Measurements from ENCODE around the gene PRKCE. TPM values are rescaled to one million over a fixed set of nuclear protein-coding genes. Genes with fewer than 3 reads are reported as not detected.

PRKCE gene
- polyA plus RNA-seq, 3 donors: 1.3 to 7.7 (median 2.3) TPM

- TF ChIP-seq CTCF (IDR thresholded peaks at IDR 0.05): no peak
- Histone ChIP-seq H3K9ac (ENCODE audit: insufficient read depth, low read length, poor library complexity, severe bottlenecking) (no peak overlapping the region), H3K36me3 (replicated peaks in 1 of 2; ENCODE audit: control insufficient read depth in 1 of 2, insufficient read depth in 2 of 2, low read length in 2 of 2) (no peaks in the 10 kb centered on the region), H3K9me3 (replicated peaks in 1 of 2; ENCODE audit: control insufficient read depth in 1 of 2, insufficient read depth in 1 of 2, low read length in 2 of 2) (no peaks in the 10 kb centered on the region), H3K4me1 (ENCODE audit: control insufficient read depth in 1 of 2, insufficient read depth in 2 of 2, low read length in 2 of 2) (peaks cover 11 to 12% of the 10 kb centered on the region in 2 donors), H3K27me3 (ENCODE audit: control insufficient read depth in 2 of 2, insufficient read depth in 2 of 2, low read length in 2 of 2) (no peaks in the 10 kb centered on the region), H4K20me1 (ENCODE audit: insufficient read depth, low read length) (no peaks in the 10 kb centered on the region), H3K27ac (ENCODE audit: low read depth in 1 of 2, low read length in 2 of 2) (no peak overlapping the region), H3K4me2 (replicated peaks; ENCODE audit: extremely low read depth, low read length, poor library complexity, severe bottlenecking) (no peak overlapping the region), H2AFZ (ENCODE audit: insufficient read depth, low read depth, low read length, poor library complexity, severe bottlenecking) (no peak overlapping the region), H3K4me3 (replicated peaks in 1 of 3; ENCODE audit: low read depth in 2 of 3, low read length in 3 of 3) (no peak overlapping the region), H3K79me2 (ENCODE audit: insufficient read depth, low read length) (no peaks in the 10 kb centered on the region)
- Mint-ChIP-seq H3K4me1 (peaks cover 17% of the 10 kb centered on the region), H3K27me3 (ENCODE audit: low read depth in 3 of 3) (peaks cover 0 to 1% (median 1%) of the 10 kb centered on the region in 3 donors), H3K36me3 (peaks cover 0 to 2% of the 10 kb centered on the region in 2 donors), H3K27ac (no peak overlapping the region), H3K4me3 (no peak overlapping the region), H3K9me3 (no peaks in the 10 kb centered on the region)
- intact Hi-C loops (cut with micrococcal nuclease): no loop called here
- WGBS (ENCODE audit: insufficient coverage): no CpG with 5 or more reads among the region's 3 CpGs
- DNase-seq: no peak
Observed at GRCh38 chr2:45867349-45867748, 215.9 kb downstream of the PRKCE start.

DNA sequence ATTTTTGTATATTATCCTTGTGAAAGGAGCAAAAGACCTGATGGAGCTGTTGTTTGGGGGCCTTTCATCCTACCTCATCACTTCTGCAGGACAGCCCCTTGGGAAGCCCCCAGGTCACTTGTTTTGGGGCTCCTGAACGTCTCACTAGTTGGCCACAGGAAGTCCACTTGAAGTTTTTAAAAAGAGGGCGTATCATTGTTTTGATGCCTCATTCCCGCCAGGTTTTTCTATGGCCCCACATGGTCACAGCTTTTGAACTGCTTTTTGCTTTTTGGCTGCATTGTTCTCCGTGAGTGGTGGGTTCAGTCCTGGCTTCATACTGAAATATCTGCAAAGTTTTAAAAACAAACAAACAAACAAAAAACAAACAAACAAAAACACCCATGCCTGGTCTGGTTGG is 216.3 kb downstream of the PRKCE start:
- H3K36me3 Mint-ChIP-seq: peaks cover 3 to 6% of the 10 kb centered on the region in 2 donors
- Histone ChIP-seq H3K9ac (ENCODE audit: insufficient read depth, low read length, poor library complexity, severe bottlenecking) (no peak overlapping the region), H3K4me2 (replicated peaks; ENCODE audit: extremely low read depth, low read length, poor library complexity, severe bottlenecking) (no peak overlapping the region), H3K4me3 (replicated peaks in 1 of 3; ENCODE audit: low read depth in 2 of 3, low read length in 3 of 3) (no peak overlapping the region), H3K4me1 (ENCODE audit: control insufficient read depth in 1 of 2, insufficient read depth in 2 of 2, low read length in 2 of 2) (peaks cover 6 to 8% of the 10 kb centered on the region in 2 donors), H2AFZ (ENCODE audit: insufficient read depth, low read depth, low read length, poor library complexity, severe bottlenecking) (no peak overlapping the region), H3K27me3 (ENCODE audit: control insufficient read depth in 2 of 2, insufficient read depth in 2 of 2, low read length in 2 of 2) (no peaks in the 10 kb centered on the region), H3K27ac (ENCODE audit: low read depth in 1 of 2, low read length in 2 of 2) (no peak overlapping the region), H3K79me2 (ENCODE audit: insufficient read depth, low read length) (no peaks in the 10 kb centered on the region), H3K36me3 (replicated peaks in 1 of 2; ENCODE audit: control insufficient read depth in 1 of 2, insufficient read depth in 2 of 2, low read length in 2 of 2) (no peaks in the 10 kb centered on the region), H4K20me1 (ENCODE audit: insufficient read depth, low read length) (no peaks in the 10 kb centered on the region), H3K9me3 (replicated peaks in 1 of 2; ENCODE audit: control insufficient read depth in 1 of 2, insufficient read depth in 1 of 2, low read length in 2 of 2) (no peaks in the 10 kb centered on the region)
- H3K27ac Mint-ChIP-seq: no peak overlapping the region
- H3K9me3 Mint-ChIP-seq: no peaks in the 10 kb centered on the region
- peaks cover 1 to 3% (median 1%) of the 10 kb centered on the region in 3 donors for H3K27me3 Mint-ChIP-seq (ENCODE audit: low read depth in 3 of 3)
- DNase-seq: no peak
- WGBS (ENCODE audit: insufficient coverage): 69% methylated on average over 3 of the region's 4 CpGs
- intact Hi-C loops (cut with micrococcal nuclease): no loop called here
- TF ChIP-seq CTCF (IDR thresholded peaks at IDR 0.05): no peak
- H3K4me1 Mint-ChIP-seq: peaks cover 13% of the 10 kb centered on the region
- H3K4me3 Mint-ChIP-seq: no peak overlapping the region
